MV-4-11 (cell line): ENCODE measurements around the gene MOB2.
"Not testable (repeated sequence)": the region's sequence is repeated elsewhere in the genome, so short reads cannot be mapped to it uniquely, and the experiment has no call there.

Source experiments
- DNase-seq: peaks from one replicate; lab custom pipeline; 2025; lab: John Stamatoyannopoulos, UW

Gene MOB2

GRCh38 chr11:1440066-1440465, 46.5 kb downstream of the MOB2 start:
- DNase-seq: no peak

GRCh38 chr11:1439341-1439740, 47.2 kb downstream of the MOB2 start:
- DNase-seq: no peak

GRCh38 chr11:1438967-1439330, 47.6 kb downstream of the MOB2 start:
- no peak for DNase-seq

- no peak for DNase-seq
Observed at GRCh38 chr11:1438261-1438966, 48.2 kb downstream of the MOB2 start.

GRCh38 chr11:1437500-1437899, 49.1 kb downstream of the MOB2 start:
- DNase-seq: no peak

- no peak for DNase-seq
Observed at GRCh38 chr11:1436468-1437039, 50.0 kb downstream of the MOB2 start.

GRCh38 chr11:1435820-1436467, 50.6 kb downstream of the MOB2 start:
- DNase-seq: no peak

- DNase-seq: not testable (repeated sequence)
Observed at GRCh38 chr11:1435479-1435819, 51.1 kb downstream of the MOB2 start.

GRCh38 chr11:1433977-1434640, 52.5 kb downstream of the MOB2 start:
- DNase-seq: no peak

GRCh38 chr11:1433568-1433967, 53.0 kb downstream of the MOB2 start:
- no peak for DNase-seq

GRCh38 chr11:1428762-1429316, 57.7 kb downstream of the MOB2 start:
- DNase-seq: no peak

GRCh38 chr11:1425439-1425838, 61.1 kb downstream of the MOB2 start:
- no peak for DNase-seq

- no peak for DNase-seq
Observed at GRCh38 chr11:1425006-1425405, 61.6 kb downstream of the MOB2 start.

GRCh38 chr11:1423406-1423805, 63.2 kb downstream of the MOB2 start:
- DNase-seq: not testable (repeated sequence)

- DNase-seq: no peak
Observed at GRCh38 chr11:1422981-1423380, 63.6 kb downstream of the MOB2 start.

- DNase-seq: no peak
Observed at GRCh38 chr11:1422481-1422880, 64.1 kb downstream of the MOB2 start.

- DNase-seq: no peak
Observed at GRCh38 chr11:1421291-1421690, 65.3 kb downstream of the MOB2 start.

GRCh38 chr11:1419811-1420210, 66.8 kb downstream of the MOB2 start:
- DNase-seq: no peak
